ENCODE results near the gene PTPRQ. TPM values are rescaled to one million over a fixed set of nuclear protein-coding genes. Genes with fewer than 3 reads are reported as not detected.

PTPRQ gene
- total and polyA plus RNA-seq, 9 of the 15 experiments (the other 6 are each of a cell fraction or from before 2014, with no cell fraction given) = not detected

DNA sequence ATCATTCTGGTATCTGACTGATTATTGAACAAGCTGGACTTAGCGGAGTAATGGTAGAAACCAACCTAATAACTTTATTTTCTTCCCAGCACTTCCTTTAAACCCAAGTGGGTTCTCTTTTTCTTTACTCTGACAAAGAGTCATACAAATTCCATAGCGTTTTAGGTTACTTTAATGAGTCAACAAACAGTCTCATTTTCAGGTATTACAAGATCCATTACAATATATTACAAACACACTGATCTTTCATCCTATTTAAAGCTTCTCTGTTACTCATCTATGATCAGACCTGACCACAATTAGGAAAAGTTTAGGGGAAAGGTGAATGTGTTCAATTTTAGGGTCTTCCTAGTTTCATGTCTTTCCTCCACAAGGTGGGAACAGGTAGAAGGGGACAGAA lies 39.4 kb upstream of the PTPRQ start (continued):
- TF ChIP-seq ETV5 (CRISPR knock-in tag; IDR thresholded peaks at IDR 0.05; ENCODE audit: low read depth) (no peak), RAD21 (CRISPR knock-in tag; conservative IDR thresholded peaks at IDR 0.05 in 1 of 2, IDR thresholded peaks at IDR 0.05 in 1 of 2) (no peak)

DNA sequence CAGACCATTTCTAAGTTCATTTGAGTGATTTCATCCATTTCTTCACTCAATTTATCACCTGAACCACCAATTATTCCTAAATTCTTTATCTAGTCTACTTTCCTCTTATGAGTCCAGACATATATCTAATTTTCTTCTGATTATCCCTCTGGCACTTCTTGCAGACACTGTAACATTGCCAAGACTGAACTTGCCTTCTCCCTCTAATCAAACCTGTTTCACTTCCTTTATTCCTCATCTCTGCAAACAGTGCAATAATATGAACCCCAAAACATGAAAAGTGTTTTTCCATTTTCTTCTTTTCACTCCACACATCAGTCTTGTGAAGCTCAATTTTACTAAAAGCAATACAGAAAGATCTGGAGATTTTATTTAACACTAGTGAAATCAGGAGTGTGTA lies 37.8 kb upstream of the PTPRQ start:
- Histone ChIP-seq H3K36me3 (ENCODE audit: control insufficient read depth, insufficient read depth, low read length) (no peaks in the 10 kb centered on the region), H4K20me1 (replicated peaks; ENCODE audit: control insufficient read depth, insufficient read depth, low read length) (no peaks in the 10 kb centered on the region), H3K9me3 (replicated peaks; ENCODE audit: control insufficient read depth, insufficient read depth, low read depth, low read length) (no peaks in the 10 kb centered on the region), H3K27ac (ENCODE audit: extremely low read depth, low read depth, low read length) (no peak overlapping the region), H3K4me1 (replicated peaks in 1 of 2; ENCODE audit: control insufficient read depth in 2 of 2, insufficient read depth in 2 of 2, low read length in 2 of 2) (no peaks in the 10 kb centered on the region), H3K4me3 (no peak overlapping the region), H2AFZ (ENCODE audit: low read depth, low read length) (no peak overlapping the region), H3K27me3 (ENCODE audit: control insufficient read depth in 2 of 2, insufficient read depth in 2 of 2, low read length in 2 of 2) (no peaks in the 10 kb centered on the region), H3K9me1 (ENCODE audit: control insufficient read depth, insufficient read depth, low read length) (no peaks in the 10 kb centered on the region), H3K79me2 (ENCODE audit: control insufficient read depth, insufficient read depth, low read length) (no peaks in the 10 kb centered on the region), H3K4me2 (ENCODE audit: insufficient read depth, low read length) (no peak overlapping the region), H3K9ac (ENCODE audit: insufficient read depth in 1 of 2, low read depth in 2 of 2, low read length in 2 of 2) (no peak overlapping the region)
- intact Hi-C loops (cut with micrococcal nuclease) = no loop called here
- no peak for ATAC-seq
- DNase-seq (ENCODE audit: extremely low read depth in 1 of 4, low spot score in 3 of 4) = no peak
- BruUV-seq (replicated peaks) = no TSS peak
- no peak for FAIRE-seq
- CTCF ChIA-PET (ENCODE audit: low intra/inter-chr PET ratio) = no interaction called here
- in situ Hi-C loops (cut with MboI) = no loop called here
- POLR2A ChIA-PET = no interaction called here
- TF ChIP-seq, protein P1, sequence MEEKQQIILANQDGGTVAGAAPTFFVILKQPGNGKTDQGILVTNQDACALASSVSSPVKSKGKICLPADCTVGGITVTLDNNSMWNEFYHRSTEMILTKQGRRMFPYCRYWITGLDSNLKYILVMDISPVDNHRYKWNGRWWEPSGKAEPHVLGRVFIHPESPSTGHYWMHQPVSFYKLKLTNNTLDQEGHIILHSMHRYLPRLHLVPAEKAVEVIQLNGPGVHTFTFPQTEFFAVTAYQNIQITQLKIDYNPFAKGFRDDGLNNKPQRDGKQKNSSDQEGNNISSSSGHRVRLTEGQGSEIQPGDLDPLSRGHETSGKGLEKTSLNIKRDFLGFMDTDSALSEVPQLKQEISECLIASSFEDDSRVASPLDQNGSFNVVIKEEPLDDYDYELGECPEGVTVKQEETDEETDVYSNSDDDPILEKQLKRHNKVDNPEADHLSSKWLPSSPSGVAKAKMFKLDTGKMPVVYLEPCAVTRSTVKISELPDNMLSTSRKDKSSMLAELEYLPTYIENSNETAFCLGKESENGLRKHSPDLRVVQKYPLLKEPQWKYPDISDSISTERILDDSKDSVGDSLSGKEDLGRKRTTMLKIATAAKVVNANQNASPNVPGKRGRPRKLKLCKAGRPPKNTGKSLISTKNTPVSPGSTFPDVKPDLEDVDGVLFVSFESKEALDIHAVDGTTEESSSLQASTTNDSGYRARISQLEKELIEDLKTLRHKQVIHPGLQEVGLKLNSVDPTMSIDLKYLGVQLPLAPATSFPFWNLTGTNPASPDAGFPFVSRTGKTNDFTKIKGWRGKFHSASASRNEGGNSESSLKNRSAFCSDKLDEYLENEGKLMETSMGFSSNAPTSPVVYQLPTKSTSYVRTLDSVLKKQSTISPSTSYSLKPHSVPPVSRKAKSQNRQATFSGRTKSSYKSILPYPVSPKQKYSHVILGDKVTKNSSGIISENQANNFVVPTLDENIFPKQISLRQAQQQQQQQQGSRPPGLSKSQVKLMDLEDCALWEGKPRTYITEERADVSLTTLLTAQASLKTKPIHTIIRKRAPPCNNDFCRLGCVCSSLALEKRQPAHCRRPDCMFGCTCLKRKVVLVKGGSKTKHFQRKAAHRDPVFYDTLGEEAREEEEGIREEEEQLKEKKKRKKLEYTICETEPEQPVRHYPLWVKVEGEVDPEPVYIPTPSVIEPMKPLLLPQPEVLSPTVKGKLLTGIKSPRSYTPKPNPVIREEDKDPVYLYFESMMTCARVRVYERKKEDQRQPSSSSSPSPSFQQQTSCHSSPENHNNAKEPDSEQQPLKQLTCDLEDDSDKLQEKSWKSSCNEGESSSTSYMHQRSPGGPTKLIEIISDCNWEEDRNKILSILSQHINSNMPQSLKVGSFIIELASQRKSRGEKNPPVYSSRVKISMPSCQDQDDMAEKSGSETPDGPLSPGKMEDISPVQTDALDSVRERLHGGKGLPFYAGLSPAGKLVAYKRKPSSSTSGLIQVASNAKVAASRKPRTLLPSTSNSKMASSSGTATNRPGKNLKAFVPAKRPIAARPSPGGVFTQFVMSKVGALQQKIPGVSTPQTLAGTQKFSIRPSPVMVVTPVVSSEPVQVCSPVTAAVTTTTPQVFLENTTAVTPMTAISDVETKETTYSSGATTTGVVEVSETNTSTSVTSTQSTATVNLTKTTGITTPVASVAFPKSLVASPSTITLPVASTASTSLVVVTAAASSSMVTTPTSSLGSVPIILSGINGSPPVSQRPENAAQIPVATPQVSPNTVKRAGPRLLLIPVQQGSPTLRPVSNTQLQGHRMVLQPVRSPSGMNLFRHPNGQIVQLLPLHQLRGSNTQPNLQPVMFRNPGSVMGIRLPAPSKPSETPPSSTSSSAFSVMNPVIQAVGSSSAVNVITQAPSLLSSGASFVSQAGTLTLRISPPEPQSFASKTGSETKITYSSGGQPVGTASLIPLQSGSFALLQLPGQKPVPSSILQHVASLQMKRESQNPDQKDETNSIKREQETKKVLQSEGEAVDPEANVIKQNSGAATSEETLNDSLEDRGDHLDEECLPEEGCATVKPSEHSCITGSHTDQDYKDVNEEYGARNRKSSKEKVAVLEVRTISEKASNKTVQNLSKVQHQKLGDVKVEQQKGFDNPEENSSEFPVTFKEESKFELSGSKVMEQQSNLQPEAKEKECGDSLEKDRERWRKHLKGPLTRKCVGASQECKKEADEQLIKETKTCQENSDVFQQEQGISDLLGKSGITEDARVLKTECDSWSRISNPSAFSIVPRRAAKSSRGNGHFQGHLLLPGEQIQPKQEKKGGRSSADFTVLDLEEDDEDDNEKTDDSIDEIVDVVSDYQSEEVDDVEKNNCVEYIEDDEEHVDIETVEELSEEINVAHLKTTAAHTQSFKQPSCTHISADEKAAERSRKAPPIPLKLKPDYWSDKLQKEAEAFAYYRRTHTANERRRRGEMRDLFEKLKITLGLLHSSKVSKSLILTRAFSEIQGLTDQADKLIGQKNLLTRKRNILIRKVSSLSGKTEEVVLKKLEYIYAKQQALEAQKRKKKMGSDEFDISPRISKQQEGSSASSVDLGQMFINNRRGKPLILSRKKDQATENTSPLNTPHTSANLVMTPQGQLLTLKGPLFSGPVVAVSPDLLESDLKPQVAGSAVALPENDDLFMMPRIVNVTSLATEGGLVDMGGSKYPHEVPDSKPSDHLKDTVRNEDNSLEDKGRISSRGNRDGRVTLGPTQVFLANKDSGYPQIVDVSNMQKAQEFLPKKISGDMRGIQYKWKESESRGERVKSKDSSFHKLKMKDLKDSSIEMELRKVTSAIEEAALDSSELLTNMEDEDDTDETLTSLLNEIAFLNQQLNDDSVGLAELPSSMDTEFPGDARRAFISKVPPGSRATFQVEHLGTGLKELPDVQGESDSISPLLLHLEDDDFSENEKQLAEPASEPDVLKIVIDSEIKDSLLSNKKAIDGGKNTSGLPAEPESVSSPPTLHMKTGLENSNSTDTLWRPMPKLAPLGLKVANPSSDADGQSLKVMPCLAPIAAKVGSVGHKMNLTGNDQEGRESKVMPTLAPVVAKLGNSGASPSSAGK (IDR thresholded peaks at IDR 0.05) = no peak
- TF ChIP-seq CBFA2T2 (conservative IDR thresholded peaks at IDR 0.05) = no peak
- TF ChIP-seq KAT8 (IDR thresholded peaks at IDR 0.05; ENCODE audit: low read depth) = no peak
- no peak for TF ChIP-seq ZBTB8A (IDR thresholded peaks at IDR 0.05; ENCODE audit: partially characterized antibody)
- TF ChIP-seq HLTF (IDR thresholded peaks at IDR 0.05) = no peak
- no peak for TF ChIP-seq ZNF41 (CRISPR knock-in tag; conservative IDR thresholded peaks at IDR 0.05)

Measured in K562 (cell line).